Mesendoderm (in vitro differentiated cells): ENCODE measurements around the gene TSPYL1.

Experiments
- DNase-seq: peaks from one replicate; pipeline ENCODE4 v3.0.0; 2013
- H2AK5ac ChIP-seq: 2 replicates; pipeline ENCODE4 v1.6.1; 2013; ENCODE audit warnings: low read length, inconsistent platforms
- H2BK120ac ChIP-seq: 2 replicates; pipeline ENCODE4 v1.6.1; 2013; ENCODE audit warnings: low read depth, mild to moderate bottlenecking, low read length, moderate library complexity, mixed read lengths
- H2BK15ac ChIP-seq: replicated peaks from 2 replicates; pipeline ENCODE4 v1.6.1; 2013; ENCODE audit warnings: low read depth, mild to moderate bottlenecking, moderate library complexity
- H2BK5ac ChIP-seq: 2 replicates; pipeline ENCODE4 v1.6.1; 2013; ENCODE audit warnings: low read length, inconsistent platforms
- H3K18ac ChIP-seq: 2 replicates; pipeline ENCODE4 v1.6.1; 2013; ENCODE audit warnings: mild to moderate bottlenecking, low read length, mixed read lengths
- H3K23ac ChIP-seq: one replicate; pipeline ENCODE4 v1.6.1; 2013; ENCODE audit warnings: low read length
- H3K27ac ChIP-seq: 2 replicates; pipeline ENCODE4 v1.5.1; 2013; ENCODE audit warnings: low read depth, mild to moderate bottlenecking, inconsistent platforms, low read length, moderate library complexity
- H3K27me3 ChIP-seq: 2 replicates; pipeline ENCODE4 v1.6.1; 2013; ENCODE audit warnings: low read length, control low read depth, mild to moderate bottlenecking, inconsistent platforms; ENCODE audit not compliant: insufficient read depth, poor library complexity
- H3K36me3 ChIP-seq: 2 replicates; pipeline ENCODE4 v1.6.1; 2013; ENCODE audit warnings: low read length, inconsistent platforms; ENCODE audit not compliant: control insufficient read depth, insufficient read depth
- H3K4ac ChIP-seq: one replicate; pipeline ENCODE4 v1.6.1; 2013; ENCODE audit warnings: low read depth, mild to moderate bottlenecking, low read length, moderate library complexity
- H3K4me1 ChIP-seq: 2 replicates; pipeline ENCODE4 v1.6.1; 2013; ENCODE audit warnings: low read depth, low read length, inconsistent platforms; ENCODE audit not compliant: control insufficient read depth
- H3K4me2 ChIP-seq: 2 replicates; pipeline ENCODE4 v1.6.1; 2013; ENCODE audit warnings: low read length
- H3K4me3 ChIP-seq: 2 replicates; pipeline ENCODE4 v1.5.1; 2013; ENCODE audit warnings: mild to moderate bottlenecking, low read length
- H3K56ac ChIP-seq: one replicate; pipeline ENCODE4 v1.6.1; 2013; ENCODE audit warnings: low read length
- H3K79me1 ChIP-seq: 2 replicates; pipeline ENCODE4 v1.6.1; 2013; ENCODE audit warnings: low read length, inconsistent platforms
- H3K79me2 ChIP-seq: 2 replicates; pipeline ENCODE4 v1.6.1; 2013; ENCODE audit warnings: mild to moderate bottlenecking, low read length; ENCODE audit not compliant: control insufficient read depth, insufficient read depth
- H3K9ac ChIP-seq: 2 replicates; pipeline ENCODE4 v1.6.1; 2013; ENCODE audit warnings: low read length, inconsistent platforms
- H4K5ac ChIP-seq: one replicate; pipeline ENCODE4 v1.6.1; 2013; ENCODE audit warnings: low read length
- H4K8ac ChIP-seq: one replicate; pipeline ENCODE4 v1.6.1; 2013; ENCODE audit warnings: low read depth, mild to moderate bottlenecking, control low read depth, low read length, moderate library complexity
- WGBS: extraction: QIAGEN DNeasy Blood & Tissue Kit; methylation state at CpG from one replicate; pipeline ENCODE4 v1.1.7; 2013; ENCODE audit warnings: low lambda C conversion rate, missing lambda C conversion rate; ENCODE audit not compliant: insufficient coverage; ENCODE audit errors: extremely low coverage; 5-methylcytosine and 5-hydroxymethylcytosine counted together

Gene TSPYL1

GRCh38 chr6:116291701-116292396, 12.1 kb upstream of the TSPYL1 start:
- no peak overlapping the region for H2BK15ac ChIP-seq
- DNase-seq: no peak
- no peak overlapping the region for H3K4me3 ChIP-seq
- no peak overlapping the region for H3K27ac ChIP-seq
- H3K4me1 ChIP-seq: no peaks in the 10 kb centered on the region
- no peaks in the 10 kb centered on the region for H3K79me1 ChIP-seq
- H3K9ac ChIP-seq: no peak overlapping the region
- H4K8ac ChIP-seq: no peak overlapping the region
- 100% methylated on average over 1 of the region's 4 CpGs for WGBS
- no peak overlapping the region for H4K5ac ChIP-seq
- no peaks in the 10 kb centered on the region for H3K36me3 ChIP-seq
- no peak overlapping the region for H3K4me2 ChIP-seq
- H3K27me3 ChIP-seq: no peaks in the 10 kb centered on the region
- no peaks in the 10 kb centered on the region for H3K79me2 ChIP-seq
- peak overlapping the region; percentile 66 for H3K23ac ChIP-seq
- no peak overlapping the region for H2BK120ac ChIP-seq
- H3K56ac ChIP-seq: no peak overlapping the region
- no peak overlapping the region for H2BK5ac ChIP-seq
- no peak overlapping the region for H2AK5ac ChIP-seq
- no peak overlapping the region for H3K4ac ChIP-seq
- H3K18ac ChIP-seq: no peak overlapping the region

- Histone ChIP-seq H3K36me3 (no peaks in the 10 kb centered on the region), H3K27ac (no peak overlapping the region), H3K56ac (no peak overlapping the region), H3K9ac (no peak overlapping the region), H3K4me2 (no peak overlapping the region), H2BK5ac (no peak overlapping the region), H2BK120ac (no peak overlapping the region), H3K18ac (no peak overlapping the region), H4K5ac (no peak overlapping the region), H2BK15ac (no peak overlapping the region), H3K4me1 (no peaks in the 10 kb centered on the region), H4K8ac (no peak overlapping the region), H3K4ac (no peak overlapping the region), H2AK5ac (no peak overlapping the region), H3K79me2 (no peaks in the 10 kb centered on the region), H3K4me3 (no peak overlapping the region), H3K27me3 (no peaks in the 10 kb centered on the region), H3K23ac (no peak overlapping the region), H3K79me1 (no peaks in the 10 kb centered on the region)
- DNase-seq: no peak
- no CpG with 5 or more reads among the region's 2 CpGs for WGBS
Measured at GRCh38 chr6:116290799-116291198, 11.1 kb upstream of the TSPYL1 start.

- H3K27me3 ChIP-seq: no peaks in the 10 kb centered on the region
- WGBS: no CpG with 5 or more reads among the region's 2 CpGs
- H3K79me2 ChIP-seq: no peaks in the 10 kb centered on the region
- no peaks in the 10 kb centered on the region for H3K79me1 ChIP-seq
- H3K56ac ChIP-seq: no peak overlapping the region
- no peak overlapping the region for H3K4me2 ChIP-seq
- no peak overlapping the region for H4K8ac ChIP-seq
- no peak overlapping the region for H3K4me3 ChIP-seq
- no peak overlapping the region for H2BK15ac ChIP-seq
- no peak overlapping the region for H3K4ac ChIP-seq
- no peak overlapping the region for H3K23ac ChIP-seq
- H2BK5ac ChIP-seq: no peak overlapping the region
- H3K18ac ChIP-seq: no peak overlapping the region
- H2AK5ac ChIP-seq: no peak overlapping the region
- no peaks in the 10 kb centered on the region for H3K4me1 ChIP-seq
- no peak overlapping the region for H2BK120ac ChIP-seq
- H3K36me3 ChIP-seq: no peaks in the 10 kb centered on the region
- no peak overlapping the region for H3K9ac ChIP-seq
- H4K5ac ChIP-seq: no peak overlapping the region
- no peak overlapping the region for H3K27ac ChIP-seq
- no peak for DNase-seq
Measured at GRCh38 chr6:116289876-116290275, 10.1 kb upstream of the TSPYL1 start.

- Histone ChIP-seq H3K79me2 (no peaks in the 10 kb centered on the region), H3K18ac (no peak overlapping the region), H2BK15ac (no peak overlapping the region), H3K36me3 (no peaks in the 10 kb centered on the region), H3K4me2 (no peak overlapping the region), H2AK5ac (no peak overlapping the region), H3K23ac (no peak overlapping the region), H2BK5ac (no peak overlapping the region), H3K56ac (no peak overlapping the region), H2BK120ac (no peak overlapping the region), H4K5ac (no peak overlapping the region), H3K9ac (no peak overlapping the region), H3K27me3 (no peaks in the 10 kb centered on the region), H3K4me3 (no peak overlapping the region), H3K27ac (no peak overlapping the region), H3K4me1 (no peaks in the 10 kb centered on the region), H3K79me1 (no peaks in the 10 kb centered on the region), H4K8ac (no peak overlapping the region), H3K4ac (no peak overlapping the region)
- WGBS: no CpG with 5 or more reads among the region's 2 CpGs
- peak; percentile 71 for DNase-seq
Measured at GRCh38 chr6:116287689-116288282, 8.1 kb upstream of the TSPYL1 start.

- no peak overlapping the region for H3K18ac ChIP-seq
- no peak overlapping the region for H2BK15ac ChIP-seq
- no peak for DNase-seq
- H3K4ac ChIP-seq: no peak overlapping the region
- H4K5ac ChIP-seq: no peak overlapping the region
- H3K79me2 ChIP-seq: no peaks in the 10 kb centered on the region
- no CpG with 5 or more reads among the region's 1 CpG for WGBS
- H3K4me2 ChIP-seq: no peak overlapping the region
- no peak overlapping the region for H3K9ac ChIP-seq
- H4K8ac ChIP-seq: no peak overlapping the region
- H2AK5ac ChIP-seq: no peak overlapping the region
- H3K4me3 ChIP-seq: no peak overlapping the region
- no peak overlapping the region for H2BK5ac ChIP-seq
- H3K79me1 ChIP-seq: no peaks in the 10 kb centered on the region
- no peaks in the 10 kb centered on the region for H3K4me1 ChIP-seq
- no peak overlapping the region for H3K56ac ChIP-seq
- no peaks in the 10 kb centered on the region for H3K27me3 ChIP-seq
- H3K23ac ChIP-seq: no peak overlapping the region
- no peak overlapping the region for H3K27ac ChIP-seq
- H2BK120ac ChIP-seq: no peak overlapping the region
- no peaks in the 10 kb centered on the region for H3K36me3 ChIP-seq
Measured at GRCh38 chr6:116286773-116287358, 7.1 kb upstream of the TSPYL1 start.
